Measurements from ENCODE around the gene YIPF3.
A peak's percentile ranks its signal among the peaks of the same experiment; 100 is the strongest.
"Not testable (repeated sequence)": the region's sequence is repeated elsewhere in the genome, so short reads cannot be mapped to it uniquely, and the experiment has no call there.

The YIPF3 gene

DNA sequence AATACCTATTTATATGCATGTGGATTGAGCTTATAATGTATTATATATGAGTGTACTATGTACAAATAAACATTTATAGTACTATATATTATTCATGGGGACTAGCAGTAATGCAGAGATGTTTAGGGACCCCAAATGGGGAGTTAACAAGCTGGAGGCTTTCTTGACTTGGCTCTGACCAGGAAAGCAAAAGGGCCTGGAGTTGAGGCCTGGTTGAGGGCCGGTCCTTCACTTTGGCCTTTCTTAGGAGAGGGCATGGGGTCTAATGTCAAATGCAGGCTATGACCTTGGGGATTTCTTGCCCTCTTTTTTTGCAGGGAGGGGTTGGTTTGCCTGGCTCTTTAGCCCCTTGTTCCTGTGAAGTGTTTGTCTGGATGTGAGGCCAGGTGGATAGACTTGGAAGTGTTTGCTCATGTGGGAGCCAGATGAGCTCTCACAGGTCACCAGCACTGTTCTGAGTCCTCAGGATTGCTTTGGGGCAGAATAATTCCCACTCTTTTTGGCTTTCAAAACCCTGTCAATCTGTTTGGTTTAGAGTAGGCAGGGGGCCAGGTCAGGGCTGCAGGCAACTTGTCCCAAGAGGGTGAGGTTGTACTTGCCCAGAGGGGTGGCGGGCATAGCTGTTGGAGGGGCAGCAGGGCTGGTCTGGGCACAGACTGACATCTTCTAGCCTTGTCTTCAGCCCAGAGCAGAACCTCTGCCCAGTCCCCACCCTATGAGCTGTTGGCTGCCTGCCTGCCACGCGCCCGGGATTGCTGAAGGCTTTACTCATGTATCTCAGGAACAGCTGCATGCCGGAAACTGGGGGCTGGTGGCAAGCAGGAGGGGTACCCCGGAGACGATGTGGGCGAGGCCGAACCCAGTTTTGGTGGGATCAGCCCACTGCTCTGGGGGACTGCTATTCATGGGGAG lies 24.7 kb downstream of the YIPF3 start:
- DNase-seq = peak in 1 of 2 experiments; percentile 76

DNA sequence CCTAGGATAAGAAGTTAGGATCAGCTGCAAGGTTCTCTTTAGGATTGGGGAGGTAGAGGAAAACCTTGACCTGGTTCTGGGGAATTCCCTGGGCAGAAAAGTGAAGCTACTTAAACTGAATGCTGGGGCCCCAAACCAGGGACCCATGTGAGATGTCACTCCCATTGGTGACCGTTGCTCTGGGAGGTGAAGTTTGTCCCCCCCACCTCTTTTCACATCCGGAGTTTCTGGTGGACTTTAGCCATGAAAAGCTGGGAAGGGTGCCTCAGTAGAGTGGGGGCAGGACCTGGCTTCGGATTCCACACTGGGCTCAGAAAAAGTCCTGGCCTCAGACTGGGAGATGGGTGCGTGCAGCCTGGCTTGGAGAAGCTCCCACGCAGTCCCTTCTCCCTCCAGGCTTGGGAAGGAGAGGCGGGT lies 26.2 kb downstream of the YIPF3 start:
- DNase-seq = no peak

DNA sequence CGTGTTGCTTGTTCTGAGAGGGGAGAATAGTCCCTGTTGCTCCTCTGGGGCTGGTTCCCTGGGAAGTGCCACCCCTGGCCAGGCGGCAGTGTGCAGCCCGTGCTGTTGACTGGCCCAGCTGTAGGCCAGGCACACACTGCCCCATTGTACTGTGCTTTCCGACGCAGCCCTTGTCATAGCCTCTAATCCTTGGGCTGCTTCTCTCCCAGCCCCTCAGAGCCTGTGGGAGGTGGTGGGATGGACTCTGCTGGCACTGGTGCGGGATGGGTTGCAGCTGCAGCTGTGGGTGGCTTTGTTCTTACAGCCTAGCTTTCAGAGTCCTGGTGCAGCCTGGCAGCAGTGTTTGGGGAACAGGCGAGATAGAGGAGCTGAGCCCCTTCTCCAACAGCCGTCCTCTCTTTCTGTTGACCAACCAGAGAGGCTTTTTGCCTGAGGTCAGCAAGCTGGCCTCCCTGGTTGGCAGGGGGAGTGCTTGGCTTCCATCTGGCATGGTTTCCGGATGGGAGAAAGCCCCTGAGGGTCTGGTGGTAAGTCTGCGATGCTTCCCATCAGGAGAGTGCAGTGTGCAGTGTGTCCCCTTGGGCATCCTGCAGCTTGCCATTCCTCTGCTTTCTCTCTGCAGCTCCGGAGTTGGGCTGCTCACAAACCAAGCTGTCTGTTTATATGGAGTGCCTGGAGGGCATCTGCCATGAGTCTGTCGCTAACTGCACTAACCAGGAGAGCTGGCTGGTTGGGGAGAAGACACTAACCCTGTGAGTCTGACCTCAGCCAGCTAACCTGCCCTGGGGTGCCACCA lies 27.3 kb downstream of the YIPF3 start:
- DNase-seq = no peak

DNA sequence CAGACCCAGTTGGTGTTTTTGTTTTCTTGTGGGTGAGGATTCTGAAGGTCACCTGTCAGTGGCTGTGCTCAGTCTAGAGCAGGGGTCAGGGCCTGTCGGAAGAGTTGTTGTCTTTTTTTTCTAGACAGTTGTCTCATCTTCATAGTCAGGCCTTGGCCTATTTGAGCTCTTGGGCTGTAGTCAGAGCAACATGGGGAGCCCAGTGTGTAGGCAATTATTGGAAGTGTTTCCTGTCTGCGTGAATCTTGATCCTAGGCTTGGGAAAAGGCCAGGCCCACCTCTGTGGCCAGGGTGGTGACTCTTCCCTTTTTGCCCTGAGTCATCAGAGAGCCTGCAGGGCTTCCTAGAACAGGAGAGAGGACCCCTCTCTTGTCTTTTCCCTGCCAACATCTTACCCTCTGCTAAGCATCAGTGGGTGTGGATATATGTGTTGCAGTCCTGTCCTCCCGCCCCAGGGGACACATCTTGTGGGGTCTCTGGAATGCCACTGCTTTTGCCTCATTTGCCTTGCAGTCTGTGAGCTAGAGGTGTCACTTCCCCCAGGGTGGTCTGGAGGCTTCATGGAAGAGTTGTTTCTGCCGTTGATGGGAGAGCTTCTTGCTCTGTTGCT lies 28.0 kb downstream of the YIPF3 start:
- no peak for DNase-seq

DNA sequence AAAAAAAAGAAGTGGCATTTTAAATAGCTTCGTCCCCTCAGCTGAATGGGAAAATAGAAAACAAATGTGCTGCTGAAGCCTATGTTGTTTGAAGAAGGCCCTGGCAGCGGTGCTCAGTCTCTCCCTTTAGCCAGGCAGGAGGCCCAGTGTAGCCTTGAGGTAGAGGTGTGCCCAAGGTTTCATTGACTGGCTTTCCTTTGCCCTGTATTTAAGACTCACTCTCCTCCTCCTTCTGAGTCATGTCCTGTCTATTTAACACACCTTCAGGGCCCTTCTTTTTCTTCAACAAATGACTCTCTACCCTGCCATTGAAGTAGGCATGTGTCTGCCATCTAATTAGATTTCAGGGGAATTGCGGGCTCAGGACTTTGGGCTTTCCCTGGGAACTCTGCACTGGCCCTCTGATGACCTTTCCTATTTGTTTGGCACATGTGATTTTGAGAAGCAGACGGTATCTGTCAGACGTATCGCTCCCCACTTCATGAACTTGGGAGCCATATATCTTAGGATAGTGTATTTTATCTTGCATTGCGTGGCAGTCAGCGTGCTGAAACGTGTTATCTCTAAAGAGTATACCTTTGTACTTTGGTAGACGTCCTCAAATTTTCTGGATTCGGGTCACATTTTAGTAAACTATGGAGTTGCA lies 35.0 kb downstream of the YIPF3 start:
- DNase-seq = no peak

DNA sequence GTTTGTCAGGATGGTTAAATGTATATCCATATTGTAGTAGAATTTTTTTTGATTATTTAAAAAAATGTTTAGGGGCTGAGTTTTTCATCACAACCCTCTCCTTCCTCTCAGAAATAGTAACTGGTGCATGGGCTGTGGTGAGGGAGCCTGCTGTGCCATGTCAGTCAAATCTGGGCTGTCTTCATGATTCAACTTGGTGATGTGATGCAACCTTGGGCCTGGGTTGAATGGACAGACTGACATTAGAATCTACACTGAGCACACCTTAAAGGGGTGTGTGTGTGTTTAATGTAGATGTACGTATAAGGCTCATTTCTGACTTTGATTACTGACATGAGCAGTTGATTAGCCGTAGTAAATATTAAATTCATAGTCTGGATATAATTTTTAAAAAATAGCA lies 35.7 kb downstream of the YIPF3 start:
- no peak for DNase-seq

DNA sequence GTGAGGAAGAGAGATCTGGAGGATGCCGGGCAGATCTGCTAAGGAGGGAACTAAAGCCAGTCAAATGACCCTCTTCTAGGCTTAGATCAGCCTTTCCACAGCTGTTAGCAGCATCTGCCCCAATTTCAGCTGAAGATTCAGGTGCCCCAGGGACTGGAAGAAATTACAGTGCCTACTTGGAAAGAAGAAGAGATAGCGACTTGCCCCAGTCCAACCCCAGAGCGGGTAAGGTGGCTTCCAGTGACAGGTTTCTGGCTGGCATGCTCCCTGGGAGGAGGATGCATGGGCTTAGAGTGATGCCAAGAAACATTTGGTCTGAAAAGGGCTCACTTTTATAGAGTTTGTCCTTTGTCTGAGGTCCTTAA lies 38.7 kb downstream of the YIPF3 start:
- DNase-seq = no peak

DNA sequence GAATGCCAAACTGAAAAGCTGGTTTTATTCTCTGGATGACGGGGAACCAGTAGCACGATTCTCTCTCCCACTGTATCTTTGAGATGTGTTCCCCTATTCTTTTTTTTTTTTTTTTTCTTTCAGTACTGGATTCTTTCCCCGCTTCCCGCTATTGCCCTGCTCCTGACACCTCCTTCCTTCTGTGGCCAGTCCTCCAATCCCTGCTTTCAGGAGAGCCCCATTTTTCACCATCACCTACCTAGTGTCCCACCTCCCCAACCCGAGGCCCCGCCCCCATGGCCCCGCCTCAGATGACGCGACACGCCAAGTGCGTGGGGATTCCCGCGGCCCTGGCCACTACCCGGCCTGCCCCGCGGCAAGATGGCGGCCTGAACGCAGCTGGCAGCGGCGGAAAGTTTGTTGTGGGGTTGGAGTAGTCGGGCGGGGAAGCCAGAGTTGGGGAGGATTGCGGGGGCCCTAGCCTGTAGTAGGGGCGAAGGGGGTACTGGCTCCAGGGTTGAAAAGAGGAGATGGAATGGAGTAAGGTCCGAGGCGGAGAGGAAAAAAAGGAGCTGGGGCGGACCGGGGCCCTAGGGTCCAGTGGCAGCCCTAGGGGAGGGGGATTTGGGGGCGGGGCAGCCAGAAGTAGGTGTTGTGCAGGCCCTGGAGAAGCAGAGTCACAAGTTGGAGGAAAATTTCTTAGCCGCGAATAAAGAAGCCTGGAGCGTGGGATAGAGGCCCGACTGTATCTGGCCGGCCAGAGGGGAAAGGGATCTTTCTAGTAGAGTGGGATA lies 39.3 kb downstream of the YIPF3 start, which contains the start of gene TJAP1:
TJAP1 (plus strand) TSS at position 336 of the 773 bp plus-strand sequence. CDS start 21,432 bp downstream, outside the sequence.
- DNase-seq = peak; percentile 85 to 93

- DNase-seq = no peak
Observed at GRCh38 chr6:43476746-43477145, 40.0 kb downstream of the YIPF3 start.

- DNase-seq = peak in 1 of 2 experiments; percentile 17
Observed at GRCh38 chr6:43475516-43475915, 41.2 kb downstream of the YIPF3 start.

DNA sequence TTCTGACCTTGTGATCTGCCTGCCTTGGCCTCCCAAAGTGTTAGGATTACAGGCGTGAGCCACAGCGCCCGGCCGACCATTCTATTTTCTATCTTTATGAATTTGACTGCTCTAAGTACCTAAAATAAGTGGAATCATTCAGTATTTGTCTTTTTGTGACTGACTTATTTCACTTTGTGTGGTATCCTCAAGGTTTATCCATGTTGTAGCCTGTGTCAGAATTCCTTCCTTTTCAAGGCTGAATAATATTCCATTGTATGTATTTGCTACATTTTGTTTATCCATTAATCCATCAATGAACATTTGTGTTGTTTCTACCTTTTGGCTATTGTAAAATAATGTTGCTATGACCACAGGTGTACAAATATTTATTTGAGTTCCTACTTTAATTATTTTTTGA lies 44.2 kb downstream of the YIPF3 start:
- DNase-seq = no peak

- no peak for DNase-seq
Observed at GRCh38 chr6:43471399-43471798, 45.3 kb downstream of the YIPF3 start.

GRCh38 chr6:43469947-43470346 lies 46.8 kb downstream of the YIPF3 start:
- DNase-seq = no peak

DNA sequence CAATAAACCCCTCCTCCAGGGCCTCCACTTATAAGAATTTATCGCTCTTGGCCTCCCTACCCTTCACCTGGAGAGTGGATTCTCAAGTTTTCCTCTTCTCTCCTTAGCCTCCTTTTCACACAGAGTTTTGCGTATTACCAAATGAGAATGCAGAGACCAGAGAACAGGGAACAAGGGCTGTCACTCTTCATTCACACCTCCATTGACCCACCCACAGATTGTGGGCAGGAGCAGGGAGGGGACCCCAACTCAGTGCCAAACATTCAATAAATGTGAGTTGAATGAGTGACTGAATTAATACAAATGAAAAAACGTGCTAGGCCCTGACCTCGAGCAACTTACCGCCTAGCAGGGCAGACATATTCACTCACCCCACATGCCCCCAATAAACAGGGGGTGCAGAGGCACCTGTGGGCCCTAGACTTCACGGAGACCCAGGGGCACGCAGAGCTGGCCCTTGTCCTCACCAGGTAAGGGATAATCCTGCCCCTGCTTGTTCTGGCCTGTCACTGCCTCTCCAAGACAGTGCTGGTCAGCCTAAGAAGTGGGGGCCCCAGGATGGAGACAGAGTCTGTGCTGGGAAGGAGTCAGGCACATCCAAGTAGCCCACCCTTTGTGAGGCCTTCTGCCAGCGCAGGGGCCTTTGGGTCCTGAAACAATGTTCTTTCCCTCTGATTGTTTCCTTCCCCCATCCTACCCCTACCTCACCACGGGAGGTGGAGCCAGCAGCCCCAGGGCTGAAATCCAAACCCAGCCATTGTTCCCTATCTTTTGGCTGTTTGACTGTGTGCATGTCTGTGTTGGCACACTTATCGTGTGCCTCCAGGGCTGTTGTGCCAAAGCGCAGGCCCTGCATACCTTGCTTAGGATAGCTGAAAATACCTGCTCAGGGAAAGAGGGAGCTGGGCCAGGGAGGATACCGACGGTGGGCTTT lies 47.7 kb downstream of the YIPF3 start:
- no peak for DNase-seq

GRCh38 chr6:43468240-43468639 lies 48.5 kb downstream of the YIPF3 start:
- no peak for DNase-seq

DNA sequence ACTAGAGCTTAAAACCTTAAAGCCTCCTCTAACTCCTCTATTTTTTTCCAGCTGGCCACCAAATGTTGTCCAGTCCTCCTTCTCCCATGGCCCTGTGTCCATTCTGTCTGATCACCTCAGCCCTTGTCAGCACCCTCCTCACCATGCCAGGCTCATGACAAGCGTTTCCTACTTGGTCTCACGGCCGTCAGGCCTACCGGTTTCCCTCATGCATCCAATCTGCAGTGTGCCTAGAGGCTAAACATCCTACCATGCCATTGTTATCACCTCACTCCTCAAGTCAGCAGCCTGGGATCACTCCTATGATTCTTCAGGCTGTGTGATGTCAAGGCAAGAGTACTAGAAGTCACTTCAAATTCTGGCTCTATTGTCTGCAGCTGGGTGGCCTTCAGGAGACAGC lies 49.0 kb downstream of the YIPF3 start:
- no peak for DNase-seq

DNA sequence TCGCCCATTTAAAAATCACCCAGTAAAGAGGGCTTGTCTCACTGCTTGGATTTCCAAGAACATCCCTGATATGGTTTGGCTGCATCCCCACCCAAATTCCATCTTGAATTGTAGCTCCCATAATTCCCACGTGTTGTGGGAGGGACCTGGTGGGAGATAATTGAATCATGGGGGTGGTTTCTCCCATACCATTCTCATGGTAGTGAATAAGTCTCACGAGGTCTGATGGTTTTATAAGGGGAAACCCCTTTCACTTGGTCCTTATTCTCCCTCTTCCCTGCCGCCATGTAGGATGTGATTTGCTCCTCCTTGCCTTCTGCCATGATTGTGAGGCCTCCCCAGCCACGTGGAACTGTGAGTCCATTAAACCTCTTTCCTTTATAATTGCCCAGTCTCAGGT lies 49.5 kb downstream of the YIPF3 start:
- not testable (repeated sequence) for DNase-seq

GRCh38 chr6:43465948-43466347 lies 50.8 kb downstream of the YIPF3 start:
- no peak for DNase-seq

- no peak for DNase-seq
Observed at GRCh38 chr6:43464337-43464736, 52.4 kb downstream of the YIPF3 start.

DNA sequence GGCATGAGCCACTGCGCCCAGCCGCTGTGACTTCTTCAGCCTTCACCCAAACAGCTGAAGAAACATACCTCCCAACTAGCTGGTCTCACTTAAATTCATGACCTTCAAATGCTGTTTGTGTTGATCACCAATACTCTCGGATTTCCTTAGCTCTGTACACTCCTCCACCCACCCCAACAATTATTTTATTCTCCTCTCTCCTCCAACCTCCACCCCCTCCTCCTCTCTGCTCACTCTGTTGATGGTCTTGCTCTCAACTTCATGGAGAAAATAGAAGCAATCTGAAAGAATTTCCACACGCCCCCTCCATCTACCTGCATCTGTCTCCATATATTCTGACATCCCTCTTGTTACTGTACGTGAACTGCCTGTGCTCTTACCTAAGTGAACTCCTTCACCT lies 54.8 kb downstream of the YIPF3 start:
- DNase-seq = no peak
